B cell (primary cell): ENCODE data around the gene PCSK2. TPM values are rescaled to one million over a fixed set of nuclear protein-coding genes. Genes with fewer than 3 reads are reported as not detected.

Experiments used
- ATAC-seq: fragments of 200-7000 bp; cut with Tn5 transposase; one replicate; pipeline ENCODE4 v1.10.0; 2021; ENCODE audit warnings: low read depth, mild to moderate bottlenecking, moderate number of reproducible peaks, moderate library complexity
- CTCF ChIA-PET: fragments of 350-600 bp; sonication (Branson Sonifier 250); formaldehyde crosslinking; loops from one replicate; lab custom pipeline; 2021; ENCODE audit warnings: antibody characterized with exemption, inconsistent platforms; lab: Charles Lee
- POLR2A ChIA-PET: fragments of 350-600 bp; sonication (Branson Sonifier 250); formaldehyde crosslinking; loops from one replicate; lab custom pipeline; 2021; ENCODE audit warnings: antibody characterized with exemption; lab: Charles Lee
- DNase-seq: peaks from one replicate; pipeline ENCODE4 v3.0.0; 2013
- H2AFZ ChIP-seq: 2 replicates; pipeline ENCODE4 v1.6.1; 2012; ENCODE audit warnings: mild to moderate bottlenecking, low read depth, low read length; ENCODE audit not compliant: insufficient read depth, poor library complexity, severe bottlenecking
- H3K27ac ChIP-seq, 2 donors: 1 replicate in 1 of 2; 2 replicates in 1 of 2; pipeline ENCODE4 v1.5.1; 2012 to 2013; ENCODE audit warnings: low read length in 2 of 2, mild to moderate bottlenecking in 2 of 2, moderate library complexity in 1 of 2
- H3K27me3 ChIP-seq, 4 experiments: fragments of 200-600 bp in 1 of 4; sonication (generic) in 1 of 4; replicated peaks in 1 of 4; 1 replicate in 2 of 4; 2 replicates in 2 of 4; pipeline versions ENCODE4 v1.6.1 to v1.7.0; 2013 to 2016; ENCODE audit warnings: low read length in 3 of 4, mild to moderate bottlenecking in 2 of 4, mixed read lengths in 1 of 4, moderate library complexity in 1 of 4; ENCODE audit not compliant: insufficient read depth in 4 of 4, control insufficient read depth in 3 of 4; ENCODE audit errors: control extremely low read depth in 1 of 4
- H3K36me3 ChIP-seq, 2 experiments: replicated peaks in 1 of 2; 1 replicate in 1 of 2; 2 replicates in 1 of 2; pipeline versions ENCODE4 v1.6.1 to v1.7.1; 2013; ENCODE audit warnings: low read length in 1 of 2; ENCODE audit not compliant: insufficient read depth in 2 of 2, control insufficient read depth in 1 of 2; ENCODE audit errors: control extremely low read depth in 1 of 2, extremely low read depth in 1 of 2
- H3K4me1 ChIP-seq, 2 donors: fragments of 200-600 bp in 1 of 2; sonication (generic) in 1 of 2; 1 replicate in 1 of 2; 2 replicates in 1 of 2; pipeline versions ENCODE4 v1.5.1 to v1.6.1; 2013 to 2017; ENCODE audit warnings: low read length in 2 of 2; ENCODE audit not compliant: control insufficient read depth in 2 of 2, insufficient read depth in 2 of 2
- H3K4me2 ChIP-seq: replicated peaks from 2 replicates; pipeline ENCODE3; 2012; ENCODE audit warnings: mild to moderate bottlenecking, low read depth, low read length; ENCODE audit not compliant: poor library complexity, severe bottlenecking
- H3K4me3 ChIP-seq, 5 experiments: fragments of 200-600 bp in 1 of 5; sonication (generic) in 1 of 5; 1 replicate in 3 of 5; 2 replicates in 2 of 5; pipeline versions ENCODE4 v1.5.1 to v1.7.0; 2011 to 2016; ENCODE audit warnings: low read length in 4 of 5, mild to moderate bottlenecking in 4 of 5, low read depth in 2 of 5, control low read depth in 1 of 5, moderate library complexity in 1 of 5; ENCODE audit not compliant: insufficient read depth in 1 of 5; ENCODE audit errors: control extremely low read depth in 1 of 5, extremely low read depth in 1 of 5
- H3K79me2 ChIP-seq: fragments of 200-600 bp; sonication (generic); one replicate; pipeline ENCODE4 v1.6.0; 2016; ENCODE audit warnings: low read length; ENCODE audit not compliant: control insufficient read depth, insufficient read depth
- H3K9ac ChIP-seq: fragments of 200-600 bp; sonication (generic); 2 replicates; pipeline ENCODE4 v1.6.1; 2017; ENCODE audit warnings: mild to moderate bottlenecking, low read length, moderate library complexity
- H3K9me3 ChIP-seq, 3 donors: one replicate each; pipeline versions ENCODE4 v1.6.1 to v1.7.1; 2013; ENCODE audit warnings: low read length in 2 of 3; ENCODE audit not compliant: control insufficient read depth in 2 of 3, insufficient read depth in 1 of 3; ENCODE audit errors: control extremely low read depth in 1 of 3
- H4K20me1 ChIP-seq: 2 replicates; pipeline ENCODE4 v1.6.0; 2012; ENCODE audit warnings: mild to moderate bottlenecking, low read length; ENCODE audit not compliant: insufficient read depth, control insufficient read depth, poor library complexity, severe bottlenecking
- H3K27ac Mint-ChIP-seq: one replicate; pipeline ENCODE4 v1.8.0; 2021; ENCODE audit warnings: mixed read lengths
- H3K27me3 Mint-ChIP-seq: one replicate; pipeline ENCODE4 v1.8.0; 2021; ENCODE audit warnings: mixed read lengths
- H3K4me1 Mint-ChIP-seq: one replicate; pipeline ENCODE4 v1.8.0; 2021; ENCODE audit warnings: mixed read lengths
- H3K4me3 Mint-ChIP-seq: one replicate; pipeline ENCODE4 v1.8.0; 2021; ENCODE audit warnings: mixed read lengths
- H3K9me3 Mint-ChIP-seq: one replicate; pipeline ENCODE4 v1.8.0; 2022; ENCODE audit warnings: mixed read lengths; ENCODE audit not compliant: insufficient read depth
- EZH2 ChIP-seq: IDR thresholded peaks from 2 replicates; pipeline ENCODE4 v1.6.1; 2012; ENCODE audit warnings: borderline replicate concordance, low read depth, mild to moderate bottlenecking, moderate library complexity, low read length; ENCODE audit not compliant: insufficient read depth, poor library complexity, severe bottlenecking
- WGBS: methylation state at CpG from one replicate; pipeline ENCODE4 v1.1.5; 2013; ENCODE audit warnings: missing lambda C conversion rate; ENCODE audit not compliant: insufficient coverage; 5-methylcytosine and 5-hydroxymethylcytosine counted together
- intact Hi-C: fragments of 100-400 bp; cut with micrococcal nuclease; formaldehyde crosslinking; loops from one replicate; pipeline ENCODE4 v1.10.0; 2022
- polyA plus RNA-seq: library from polyadenylated mRNA; depleted of rRNA; stranded (reverse); fragments of >200 nt; gene quantifications from 2 replicates; pipeline ENCODE4 v1.2.3, GENCODE V29; 2012
- total RNA-seq, 2 donors: library from RNA; stranded (reverse); fragments of 120-200 nt in 1 of 2; gene quantifications; 1 replicate in 1 of 2; 2 replicates in 1 of 2; pipeline versions ENCODE4 v1.2.3 to v1.2.4, GENCODE V29; 2013 to 2022
- TF ChIP-seq, protein P1 (sequence below): fragments of 200-600 bp; IDR thresholded peaks from one replicate; pipeline ENCODE4 v1.8.0; 2022; ENCODE audit warnings: antibody characterized with exemption, mild to moderate bottlenecking

PCSK2 gene
- total and polyA plus RNA-seq, 2 donors (not counting 1 experiment from before 2014, with no cell fraction given): not detected

DNA sequence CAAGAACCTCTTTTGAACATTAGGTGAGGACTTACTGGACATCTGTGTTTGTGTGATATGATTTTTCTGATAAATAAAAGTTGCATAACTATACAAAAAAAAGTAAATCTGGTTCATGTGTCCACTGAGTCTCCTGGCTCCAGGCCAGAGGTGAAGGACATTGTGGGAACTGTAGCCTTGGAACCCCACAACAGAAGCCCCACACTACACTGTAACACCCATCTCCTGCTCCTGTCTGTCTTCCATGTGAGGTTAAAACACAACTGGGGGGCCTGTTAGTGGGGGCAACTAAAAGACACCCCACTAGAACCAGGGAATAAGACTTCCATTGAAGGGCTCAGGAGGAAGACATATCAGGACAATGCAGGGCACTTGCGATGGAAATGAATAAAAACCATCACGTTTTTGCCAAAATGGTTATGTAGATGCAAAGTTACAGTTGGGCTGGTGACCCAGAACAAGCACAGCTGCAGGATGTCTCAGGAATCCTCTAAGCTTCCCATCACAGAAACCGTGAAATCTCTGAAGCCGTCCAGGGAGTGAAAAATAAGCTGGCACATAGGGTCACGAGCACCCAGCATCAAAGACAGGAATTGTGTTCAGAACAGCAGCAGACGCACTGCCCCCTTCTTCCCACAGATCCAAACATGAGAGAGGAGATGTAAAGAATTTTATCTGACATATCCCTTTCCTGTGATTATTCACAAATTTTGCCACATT lies 36.7 kb upstream of the PCSK2 start:
- H3K36me3 ChIP-seq: no peaks in the 10 kb centered on the region
- DNase-seq: no peak
- 71% methylated on average over 2 of the region's 6 CpGs for WGBS
- H3K9ac ChIP-seq: no peak overlapping the region
- Mint-ChIP-seq H3K4me3 (no peak overlapping the region), H3K27me3 (no peaks in the 10 kb centered on the region), H3K4me1 (no peaks in the 10 kb centered on the region), H3K27ac (no peak overlapping the region), H3K9me3 (peaks cover 7% of the 10 kb centered on the region)
- H3K4me1 ChIP-seq: no peaks in the 10 kb centered on the region
- CTCF ChIA-PET: no interaction called here
- ATAC-seq: no peak
- H3K79me2 ChIP-seq: no peaks in the 10 kb centered on the region
- no peak overlapping the region for H2AFZ ChIP-seq
- H4K20me1 ChIP-seq: no peaks in the 10 kb centered on the region
- no peak for TF ChIP-seq EZH2
- TF ChIP-seq, protein P1, sequence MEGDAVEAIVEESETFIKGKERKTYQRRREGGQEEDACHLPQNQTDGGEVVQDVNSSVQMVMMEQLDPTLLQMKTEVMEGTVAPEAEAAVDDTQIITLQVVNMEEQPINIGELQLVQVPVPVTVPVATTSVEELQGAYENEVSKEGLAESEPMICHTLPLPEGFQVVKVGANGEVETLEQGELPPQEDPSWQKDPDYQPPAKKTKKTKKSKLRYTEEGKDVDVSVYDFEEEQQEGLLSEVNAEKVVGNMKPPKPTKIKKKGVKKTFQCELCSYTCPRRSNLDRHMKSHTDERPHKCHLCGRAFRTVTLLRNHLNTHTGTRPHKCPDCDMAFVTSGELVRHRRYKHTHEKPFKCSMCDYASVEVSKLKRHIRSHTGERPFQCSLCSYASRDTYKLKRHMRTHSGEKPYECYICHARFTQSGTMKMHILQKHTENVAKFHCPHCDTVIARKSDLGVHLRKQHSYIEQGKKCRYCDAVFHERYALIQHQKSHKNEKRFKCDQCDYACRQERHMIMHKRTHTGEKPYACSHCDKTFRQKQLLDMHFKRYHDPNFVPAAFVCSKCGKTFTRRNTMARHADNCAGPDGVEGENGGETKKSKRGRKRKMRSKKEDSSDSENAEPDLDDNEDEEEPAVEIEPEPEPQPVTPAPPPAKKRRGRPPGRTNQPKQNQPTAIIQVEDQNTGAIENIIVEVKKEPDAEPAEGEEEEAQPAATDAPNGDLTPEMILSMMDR: no peak
- no peak overlapping the region for H3K4me2 ChIP-seq
- POLR2A ChIA-PET: no interaction called here
- intact Hi-C loops: no loop called here
- H3K27me3 ChIP-seq: no peaks in the 10 kb centered on the region
- H3K27ac ChIP-seq: no peak overlapping the region
- no peak overlapping the region for H3K4me3 ChIP-seq
- no peaks in the 10 kb centered on the region for H3K9me3 ChIP-seq

DNA sequence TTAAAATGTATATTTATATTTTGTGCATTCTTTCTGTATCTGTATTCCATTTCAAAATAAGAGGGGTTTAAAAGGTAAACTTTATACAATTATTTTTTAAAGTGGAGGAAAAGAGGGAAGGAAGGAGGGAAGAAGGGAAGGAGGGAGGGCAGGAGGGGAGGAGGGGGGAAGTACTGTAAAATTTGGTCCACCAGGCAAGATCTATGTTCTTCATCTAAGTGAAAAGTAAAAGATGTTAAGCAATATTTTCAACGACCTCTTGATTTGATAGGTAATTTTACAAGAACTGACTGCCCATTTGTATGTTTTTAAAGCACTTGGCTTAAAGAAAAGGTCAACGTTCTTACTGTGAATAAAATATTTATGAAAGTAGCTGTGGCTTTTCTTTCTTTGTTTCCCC lies 29.8 kb upstream of the PCSK2 start:
- Mint-ChIP-seq H3K27me3 (peaks cover 4% of the 10 kb centered on the region), H3K4me1 (no peaks in the 10 kb centered on the region), H3K9me3 (no peaks in the 10 kb centered on the region), H3K4me3 (no peak overlapping the region), H3K27ac (no peak overlapping the region)
- no peak for TF ChIP-seq EZH2
- TF ChIP-seq, protein P1: no peak
- H2AFZ ChIP-seq: no peak overlapping the region
- no peaks in the 10 kb centered on the region for H3K36me3 ChIP-seq
- ATAC-seq: no peak
- H3K9me3 ChIP-seq: no peaks in the 10 kb centered on the region
- no peak for DNase-seq
- no peak overlapping the region for H3K4me3 ChIP-seq
- no peaks in the 10 kb centered on the region for H3K79me2 ChIP-seq
- no peak overlapping the region for H3K9ac ChIP-seq
- POLR2A ChIA-PET: no interaction called here
- intact Hi-C loops: no loop called here
- CTCF ChIA-PET: no interaction called here
- H3K4me2 ChIP-seq: no peak overlapping the region
- no peaks in the 10 kb centered on the region for H4K20me1 ChIP-seq
- H3K27me3 ChIP-seq: no peaks in the 10 kb centered on the region
- H3K4me1 ChIP-seq: no peaks in the 10 kb centered on the region
- WGBS: 80% methylated on average over 1 of the region's 2 CpGs
- no peak overlapping the region for H3K27ac ChIP-seq
